ENCODE results near the gene ORAI3.

Gene ORAI3

GRCh38 chr16:30902029-30902972 lies 46.6 kb upstream of the ORAI3 start:
- POLR2A ChIA-PET, result interaction anchor here (0.5 to 3.6 kb wide), 10 partner anchors 12 to 828 kb away, joined by 3 to 35 read pairs (median 4); no protein-coding TSS in a partner anchor
- H3K36me3 ChIP-seq (ENCODE audit: control insufficient read depth in 2 of 2, insufficient read depth in 1 of 2, low read length in 2 of 2), result no peaks in the 10 kb centered on the region
- H3K4me3 ChIP-seq (ENCODE audit: low read depth, low read length), result peak overlapping the region; percentile 51
- CTCF ChIA-PET, result interaction anchor here (0.6 to 3.8 kb wide), 28 partner anchors 10 to 216 kb away, joined by 3 to 66 read pairs (median 6); no protein-coding TSS in a partner anchor
- no peaks in the 10 kb centered on the region for H3K4me1 ChIP-seq (ENCODE audit: control insufficient read depth, insufficient read depth, low read length)
- peak overlapping the region; percentile 77 for H3K27ac ChIP-seq (ENCODE audit: extremely low read depth, low read depth, low read length)
- H3K9me3 ChIP-seq (ENCODE audit: control insufficient read depth, insufficient read depth, low read depth, low read length), result no peaks in the 10 kb centered on the region
- TF ChIP-seq ZBTB11 (tag by site-specific recombination; conservative IDR thresholded peaks at IDR 0.05; ENCODE audit: low read depth), result no peak; the same call in 1 of the 2 replicates
- no peak for TF ChIP-seq SALL2 (tag by site-specific recombination; IDR thresholded peaks at IDR 0.05; ENCODE audit: borderline replicate concordance)
- no peak for TF ChIP-seq FEZF1 (tag by site-specific recombination; IDR thresholded peaks at IDR 0.05)
- TF ChIP-seq RBAK (tag by site-specific recombination; IDR thresholded peaks at IDR 0.05), result no peak
- TF ChIP-seq ZNF391 (tag by site-specific recombination; IDR thresholded peaks at IDR 0.05; ENCODE audit: borderline replicate concordance, low read depth), result no peak; the same call in 1 of the 2 replicates
- TF ChIP-seq, protein P1, sequence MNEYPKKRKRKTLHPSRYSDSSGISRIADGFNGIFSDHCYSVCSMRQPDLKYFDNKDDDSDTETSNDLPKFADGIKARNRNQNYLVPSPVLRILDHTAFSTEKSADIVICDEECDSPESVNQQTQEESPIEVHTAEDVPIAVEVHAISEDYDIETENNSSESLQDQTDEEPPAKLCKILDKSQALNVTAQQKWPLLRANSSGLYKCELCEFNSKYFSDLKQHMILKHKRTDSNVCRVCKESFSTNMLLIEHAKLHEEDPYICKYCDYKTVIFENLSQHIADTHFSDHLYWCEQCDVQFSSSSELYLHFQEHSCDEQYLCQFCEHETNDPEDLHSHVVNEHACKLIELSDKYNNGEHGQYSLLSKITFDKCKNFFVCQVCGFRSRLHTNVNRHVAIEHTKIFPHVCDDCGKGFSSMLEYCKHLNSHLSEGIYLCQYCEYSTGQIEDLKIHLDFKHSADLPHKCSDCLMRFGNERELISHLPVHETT (tag by site-specific recombination; IDR thresholded peaks at IDR 0.05), result no peak
- no peak for TF ChIP-seq ZNF280C (tag by site-specific recombination; IDR thresholded peaks at IDR 0.05)
- TF ChIP-seq, protein P2, sequence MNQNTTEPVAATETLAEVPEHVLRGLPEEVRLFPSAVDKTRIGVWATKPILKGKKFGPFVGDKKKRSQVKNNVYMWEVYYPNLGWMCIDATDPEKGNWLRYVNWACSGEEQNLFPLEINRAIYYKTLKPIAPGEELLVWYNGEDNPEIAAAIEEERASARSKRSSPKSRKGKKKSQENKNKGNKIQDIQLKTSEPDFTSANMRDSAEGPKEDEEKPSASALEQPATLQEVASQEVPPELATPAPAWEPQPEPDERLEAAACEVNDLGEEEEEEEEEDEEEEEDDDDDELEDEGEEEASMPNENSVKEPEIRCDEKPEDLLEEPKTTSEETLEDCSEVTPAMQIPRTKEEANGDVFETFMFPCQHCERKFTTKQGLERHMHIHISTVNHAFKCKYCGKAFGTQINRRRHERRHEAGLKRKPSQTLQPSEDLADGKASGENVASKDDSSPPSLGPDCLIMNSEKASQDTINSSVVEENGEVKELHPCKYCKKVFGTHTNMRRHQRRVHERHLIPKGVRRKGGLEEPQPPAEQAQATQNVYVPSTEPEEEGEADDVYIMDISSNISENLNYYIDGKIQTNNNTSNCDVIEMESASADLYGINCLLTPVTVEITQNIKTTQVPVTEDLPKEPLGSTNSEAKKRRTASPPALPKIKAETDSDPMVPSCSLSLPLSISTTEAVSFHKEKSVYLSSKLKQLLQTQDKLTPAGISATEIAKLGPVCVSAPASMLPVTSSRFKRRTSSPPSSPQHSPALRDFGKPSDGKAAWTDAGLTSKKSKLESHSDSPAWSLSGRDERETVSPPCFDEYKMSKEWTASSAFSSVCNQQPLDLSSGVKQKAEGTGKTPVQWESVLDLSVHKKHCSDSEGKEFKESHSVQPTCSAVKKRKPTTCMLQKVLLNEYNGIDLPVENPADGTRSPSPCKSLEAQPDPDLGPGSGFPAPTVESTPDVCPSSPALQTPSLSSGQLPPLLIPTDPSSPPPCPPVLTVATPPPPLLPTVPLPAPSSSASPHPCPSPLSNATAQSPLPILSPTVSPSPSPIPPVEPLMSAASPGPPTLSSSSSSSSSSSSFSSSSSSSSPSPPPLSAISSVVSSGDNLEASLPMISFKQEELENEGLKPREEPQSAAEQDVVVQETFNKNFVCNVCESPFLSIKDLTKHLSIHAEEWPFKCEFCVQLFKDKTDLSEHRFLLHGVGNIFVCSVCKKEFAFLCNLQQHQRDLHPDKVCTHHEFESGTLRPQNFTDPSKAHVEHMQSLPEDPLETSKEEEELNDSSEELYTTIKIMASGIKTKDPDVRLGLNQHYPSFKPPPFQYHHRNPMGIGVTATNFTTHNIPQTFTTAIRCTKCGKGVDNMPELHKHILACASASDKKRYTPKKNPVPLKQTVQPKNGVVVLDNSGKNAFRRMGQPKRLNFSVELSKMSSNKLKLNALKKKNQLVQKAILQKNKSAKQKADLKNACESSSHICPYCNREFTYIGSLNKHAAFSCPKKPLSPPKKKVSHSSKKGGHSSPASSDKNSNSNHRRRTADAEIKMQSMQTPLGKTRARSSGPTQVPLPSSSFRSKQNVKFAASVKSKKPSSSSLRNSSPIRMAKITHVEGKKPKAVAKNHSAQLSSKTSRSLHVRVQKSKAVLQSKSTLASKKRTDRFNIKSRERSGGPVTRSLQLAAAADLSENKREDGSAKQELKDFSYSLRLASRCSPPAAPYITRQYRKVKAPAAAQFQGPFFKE (tag by site-specific recombination; IDR thresholded peaks at IDR 0.05; ENCODE audit: borderline replicate concordance), result no peak
- no peak for TF ChIP-seq ZNF560 (tag by site-specific recombination; IDR thresholded peaks at IDR 0.05; ENCODE audit: borderline replicate concordance)
- TF ChIP-seq, protein P3, sequence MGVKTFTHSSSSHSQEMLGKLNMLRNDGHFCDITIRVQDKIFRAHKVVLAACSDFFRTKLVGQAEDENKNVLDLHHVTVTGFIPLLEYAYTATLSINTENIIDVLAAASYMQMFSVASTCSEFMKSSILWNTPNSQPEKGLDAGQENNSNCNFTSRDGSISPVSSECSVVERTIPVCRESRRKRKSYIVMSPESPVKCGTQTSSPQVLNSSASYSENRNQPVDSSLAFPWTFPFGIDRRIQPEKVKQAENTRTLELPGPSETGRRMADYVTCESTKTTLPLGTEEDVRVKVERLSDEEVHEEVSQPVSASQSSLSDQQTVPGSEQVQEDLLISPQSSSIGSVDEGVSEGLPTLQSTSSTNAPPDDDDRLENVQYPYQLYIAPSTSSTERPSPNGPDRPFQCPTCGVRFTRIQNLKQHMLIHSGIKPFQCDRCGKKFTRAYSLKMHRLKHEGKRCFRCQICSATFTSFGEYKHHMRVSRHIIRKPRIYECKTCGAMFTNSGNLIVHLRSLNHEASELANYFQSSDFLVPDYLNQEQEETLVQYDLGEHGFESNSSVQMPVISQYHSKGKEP (tag by site-specific recombination; IDR thresholded peaks at IDR 0.05), result no peak
- no peak for TF ChIP-seq KLF7 (tag by site-specific recombination; IDR thresholded peaks at IDR 0.05; ENCODE audit: borderline replicate concordance)
- TF ChIP-seq PRDM6 (tag by site-specific recombination; IDR thresholded peaks at IDR 0.05), result no peak
- TF ChIP-seq ZNF132 (tag by site-specific recombination; IDR thresholded peaks at IDR 0.05; ENCODE audit: borderline replicate concordance), result no peak
- TF ChIP-seq ZNF776 (tag by site-specific recombination; IDR thresholded peaks at IDR 0.05; ENCODE audit: borderline replicate concordance), result no peak
- no peak for TF ChIP-seq ZNF416 (tag by site-specific recombination; IDR thresholded peaks at IDR 0.05)
- TF ChIP-seq GLI4 (tag by site-specific recombination; IDR thresholded peaks at IDR 0.05), result no peak
